Thoracic aorta (tissue), 2 donors: Measurements from ENCODE around the gene FAN1. TPM values are rescaled to one million over a fixed set of nuclear protein-coding genes. Genes with fewer than 3 reads are reported as not detected.
"Not testable (repeated sequence)": the region's sequence is repeated elsewhere in the genome, so short reads cannot be mapped to it uniquely, and the experiment has no call there.

ENCODE experiments used
- ATAC-seq: fragments of 150-250 bp; one replicate; pipeline ENCODE4 v1.8.0; 2017; ENCODE audit warnings: low read depth; ENCODE audit not compliant: insufficient number of reproducible peaks, low FRiP score
- DNase-seq: peaks from one replicate; pipeline ENCODE4 v3.0.0-alpha.2; 2020; ENCODE audit warnings: low spot score
- H3K27ac ChIP-seq, 2 donors: fragments of 200-600 bp; sonication (generic); 1 replicate in 1 of 2; 2 replicates in 1 of 2; pipeline ENCODE4 v1.5.1; 2016; ENCODE audit warnings: mild to moderate bottlenecking in 2 of 2, moderate library complexity in 2 of 2
- H3K27me3 ChIP-seq: fragments of 200-600 bp; sonication (generic); replicated peaks from 2 replicates; pipeline ENCODE4 v1.6.0; 2016; ENCODE audit warnings: mild to moderate bottlenecking; ENCODE audit not compliant: insufficient read depth
- H3K36me3 ChIP-seq: fragments of 200-600 bp; sonication (generic); one replicate; pipeline ENCODE4 v1.5.1; 2016
- H3K4me1 ChIP-seq, 2 donors: fragments of 200-600 bp; sonication (generic); 1 replicate in 1 of 2; 2 replicates in 1 of 2; pipeline versions ENCODE4 v1.5.1 to v1.6.0; 2016; ENCODE audit warnings: low read depth in 2 of 2, mild to moderate bottlenecking in 1 of 2; ENCODE audit not compliant: control insufficient read depth in 1 of 2
- H3K4me3 ChIP-seq: fragments of 200-600 bp; sonication (generic); 2 replicates; pipeline ENCODE4 v1.5.1; 2016; ENCODE audit warnings: mild to moderate bottlenecking
- H3K9me3 ChIP-seq: fragments of 200-600 bp; sonication (generic); 2 replicates; pipeline ENCODE4 v1.5.1; 2016
- total RNA-seq, 2 donors: library from RNA; depleted of rRNA; stranded (reverse); fragments of >200 nt; gene quantifications; one replicate each; pipeline versions ENCODE4 v1.1.0 to v1.2.3, GENCODE V29; 2016
- TF ChIP-seq, protein P1 (sequence below): fragments of 200-600 bp; sonication (generic); IDR thresholded peaks from one replicate; pipeline ENCODE4 v1.5.1; 2019; ENCODE audit warnings: antibody characterized with exemption

FAN1 gene
- total RNA-seq, 2 donors from 2014 or later, result 5.8 to 14.5 TPM

DNA sequence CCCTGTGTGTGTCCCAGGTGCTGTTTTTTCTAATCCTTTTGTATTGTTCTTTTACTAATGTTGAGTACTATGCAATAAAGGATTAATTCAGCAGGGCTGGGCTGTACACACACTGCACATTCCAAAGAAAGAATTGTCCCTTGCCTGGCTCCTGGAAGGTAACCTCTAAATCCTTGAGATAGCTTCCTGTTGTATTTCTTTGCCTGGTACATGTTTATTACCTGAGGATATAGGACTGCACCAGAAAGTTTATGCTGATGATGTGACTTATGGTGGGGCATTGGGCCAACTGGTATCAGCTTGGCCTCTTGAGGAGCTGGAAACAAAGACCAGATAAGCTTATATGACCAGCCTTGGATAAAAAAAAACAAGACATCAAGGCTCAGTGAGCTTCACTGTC is 26.6 kb upstream of the FAN1 start:
- Histone ChIP-seq H3K27me3 (no peaks in the 10 kb centered on the region), H3K4me1 (no peaks in the 10 kb centered on the region), H3K27ac (no peak overlapping the region), H3K36me3 (no peaks in the 10 kb centered on the region), H3K9me3 (no peaks in the 10 kb centered on the region), H3K4me3 (no peak overlapping the region)
- no peak for ATAC-seq
- TF ChIP-seq, protein P1, sequence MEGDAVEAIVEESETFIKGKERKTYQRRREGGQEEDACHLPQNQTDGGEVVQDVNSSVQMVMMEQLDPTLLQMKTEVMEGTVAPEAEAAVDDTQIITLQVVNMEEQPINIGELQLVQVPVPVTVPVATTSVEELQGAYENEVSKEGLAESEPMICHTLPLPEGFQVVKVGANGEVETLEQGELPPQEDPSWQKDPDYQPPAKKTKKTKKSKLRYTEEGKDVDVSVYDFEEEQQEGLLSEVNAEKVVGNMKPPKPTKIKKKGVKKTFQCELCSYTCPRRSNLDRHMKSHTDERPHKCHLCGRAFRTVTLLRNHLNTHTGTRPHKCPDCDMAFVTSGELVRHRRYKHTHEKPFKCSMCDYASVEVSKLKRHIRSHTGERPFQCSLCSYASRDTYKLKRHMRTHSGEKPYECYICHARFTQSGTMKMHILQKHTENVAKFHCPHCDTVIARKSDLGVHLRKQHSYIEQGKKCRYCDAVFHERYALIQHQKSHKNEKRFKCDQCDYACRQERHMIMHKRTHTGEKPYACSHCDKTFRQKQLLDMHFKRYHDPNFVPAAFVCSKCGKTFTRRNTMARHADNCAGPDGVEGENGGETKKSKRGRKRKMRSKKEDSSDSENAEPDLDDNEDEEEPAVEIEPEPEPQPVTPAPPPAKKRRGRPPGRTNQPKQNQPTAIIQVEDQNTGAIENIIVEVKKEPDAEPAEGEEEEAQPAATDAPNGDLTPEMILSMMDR, result no peak
- DNase-seq, result no peak

DNA sequence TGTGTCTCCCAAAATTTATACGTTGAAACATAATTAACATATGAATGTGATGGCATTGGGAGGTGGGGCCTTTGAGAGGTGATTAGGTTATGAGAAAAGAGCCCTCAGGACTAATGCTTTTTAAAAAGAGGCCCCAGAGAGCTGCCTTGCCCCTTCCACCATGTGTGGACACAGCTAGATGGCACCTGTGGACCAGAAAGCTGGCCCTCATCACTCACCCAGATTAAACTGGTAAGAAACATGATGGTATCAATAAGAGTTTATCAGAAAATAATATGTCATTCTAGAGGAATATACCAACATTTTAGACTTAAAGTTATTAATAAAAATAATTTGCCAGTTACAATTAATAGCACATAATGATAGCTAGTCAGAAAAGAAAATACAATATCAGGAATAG is 25.2 kb upstream of the FAN1 start:
- DNase-seq (no peak), ATAC-seq (no peak)
- Histone ChIP-seq H3K36me3 (no peaks in the 10 kb centered on the region), H3K9me3 (no peaks in the 10 kb centered on the region), H3K27me3 (no peaks in the 10 kb centered on the region), H3K27ac (no peak overlapping the region), H3K4me1 (no peaks in the 10 kb centered on the region), H3K4me3 (no peak overlapping the region)
- TF ChIP-seq, protein P1, result no peak

DNA sequence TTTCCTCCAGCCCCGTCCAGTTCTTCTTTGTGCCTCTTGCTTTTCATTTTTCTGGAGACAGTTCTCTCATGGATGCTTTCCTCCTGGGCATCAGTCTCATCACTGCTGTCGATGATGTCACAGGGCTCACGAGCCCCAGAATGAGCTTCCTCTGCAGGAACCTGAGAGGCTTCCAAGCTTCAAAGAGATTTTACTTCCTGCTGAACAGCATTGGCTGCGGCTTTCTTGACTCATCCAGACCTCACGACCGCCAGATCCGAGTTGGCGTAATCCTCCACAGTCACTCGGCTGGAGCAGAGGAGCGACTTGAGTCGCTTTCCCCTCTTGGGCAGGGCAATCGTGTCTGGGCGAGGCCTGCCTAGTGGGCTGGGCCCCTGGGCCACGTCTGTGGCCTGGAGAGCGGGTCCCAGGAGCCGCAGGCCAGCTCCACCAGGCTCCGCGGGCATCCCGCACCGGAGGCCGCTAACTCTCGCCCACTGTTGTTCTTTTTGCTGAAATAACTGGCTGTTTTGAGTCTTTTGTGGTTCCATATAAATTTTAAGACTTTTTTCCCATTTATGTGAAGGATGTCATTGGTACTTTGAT is 20.8 kb upstream of the FAN1 start:
- no peaks in the 10 kb centered on the region for H3K36me3 ChIP-seq
- no peaks in the 10 kb centered on the region for H3K27me3 ChIP-seq
- H3K4me3 ChIP-seq, result no peak overlapping the region
- H3K27ac ChIP-seq, result no peak overlapping the region
- no peaks in the 10 kb centered on the region for H3K4me1 ChIP-seq
- no peaks in the 10 kb centered on the region for H3K9me3 ChIP-seq
- DNase-seq (no peak), ATAC-seq (no peak)
- TF ChIP-seq, protein P1, result no peak

DNA sequence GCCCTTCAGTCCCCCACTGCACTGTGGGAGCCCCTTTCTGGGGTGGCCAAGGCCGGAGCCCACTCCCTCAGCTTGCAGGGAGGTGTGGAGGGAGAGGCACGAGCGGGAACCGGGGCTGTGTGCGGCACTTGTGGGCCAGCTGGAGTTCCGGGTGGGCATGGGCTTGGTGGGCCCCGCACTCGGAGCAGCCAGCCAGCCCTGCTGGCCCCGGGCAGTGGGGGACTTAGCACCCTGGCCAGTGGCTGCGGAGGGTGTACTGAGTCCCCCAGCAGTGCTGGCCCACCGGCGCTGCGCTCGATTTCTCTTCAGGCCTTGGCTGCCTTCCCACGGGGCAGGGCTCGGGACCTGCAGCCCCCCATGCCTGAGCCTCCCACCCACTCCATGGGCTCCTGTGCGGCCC is 20.0 kb upstream of the FAN1 start:
- not testable (repeated sequence) for H3K4me3 ChIP-seq, DNase-seq, H3K9me3 ChIP-seq, ATAC-seq, H3K27me3 ChIP-seq, H3K36me3 ChIP-seq, H3K4me1 ChIP-seq, H3K27ac ChIP-seq

DNA sequence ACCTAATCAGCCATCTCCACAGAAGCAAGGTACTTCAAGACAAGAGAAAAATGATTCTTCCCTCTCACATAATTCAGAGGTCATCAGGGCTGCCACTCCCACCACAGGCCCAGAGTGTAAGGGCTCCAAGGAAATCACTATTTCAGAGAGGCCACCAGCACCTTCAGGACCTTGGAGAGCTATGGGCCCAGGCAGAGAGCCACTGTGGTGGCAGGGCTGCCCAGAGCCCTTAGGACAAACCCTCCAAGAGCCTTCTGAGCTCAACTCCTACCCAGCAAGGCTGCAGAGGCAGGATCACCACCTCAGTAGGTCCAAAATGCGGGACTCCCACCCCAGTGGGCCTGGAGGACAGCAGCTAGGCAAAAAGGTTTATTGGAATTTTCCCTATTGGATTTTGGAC is 17.9 kb upstream of the FAN1 start:
- no peak for ATAC-seq
- Histone ChIP-seq H3K36me3 (no peaks in the 10 kb centered on the region), H3K27me3 (no peaks in the 10 kb centered on the region), H3K27ac (no peak overlapping the region), H3K4me1 (no peaks in the 10 kb centered on the region), H3K4me3 (no peak overlapping the region), H3K9me3 (no peaks in the 10 kb centered on the region)
- TF ChIP-seq, protein P1, result no peak
- no peak for DNase-seq

DNA sequence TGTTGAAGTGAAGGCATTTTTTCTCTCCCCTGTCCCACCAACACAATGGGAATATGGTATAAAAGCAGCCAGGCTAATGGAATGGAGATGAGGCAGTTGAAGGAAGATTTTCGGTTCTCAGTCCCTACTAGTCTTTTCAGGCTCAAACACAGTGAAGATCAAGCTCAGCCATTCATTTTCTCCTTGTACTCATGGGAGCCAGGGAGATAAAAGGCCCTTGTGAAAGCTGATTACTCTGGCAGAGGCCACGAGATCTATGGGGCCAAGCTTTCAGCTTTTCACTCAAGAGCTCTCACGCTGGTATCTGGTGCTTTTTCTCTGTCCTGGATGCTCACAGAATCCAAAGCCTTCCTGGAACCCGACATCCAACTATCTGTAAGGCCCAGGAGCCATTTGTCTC is 14.5 kb upstream of the FAN1 start:
- H3K4me1 ChIP-seq, result no peaks in the 10 kb centered on the region
- H3K9me3 ChIP-seq, result no peaks in the 10 kb centered on the region
- H3K27ac ChIP-seq, result no peak overlapping the region
- DNase-seq (no peak), ATAC-seq (no peak)
- no peaks in the 10 kb centered on the region for H3K27me3 ChIP-seq
- no peaks in the 10 kb centered on the region for H3K36me3 ChIP-seq
- TF ChIP-seq, protein P1, result no peak
- H3K4me3 ChIP-seq, result no peak overlapping the region
